Testis (tissue), 3 donors: ENCODE measurements around the gene RGS16. TPM values are rescaled to one million over a fixed set of nuclear protein-coding genes. Genes with fewer than 3 reads are reported as not detected.

Experiments
- DNase-seq: peaks from one replicate; pipeline ENCODE4 v3.0.0-alpha.2; 2019
- H3K27ac ChIP-seq, 2 donors: fragments of 200-600 bp; sonication (generic); one replicate each; pipeline ENCODE4 v1.5.1; 2019
- H3K27me3 ChIP-seq: fragments of 200-600 bp; sonication (generic); one replicate; pipeline ENCODE4 v1.5.1; 2019
- H3K36me3 ChIP-seq: fragments of 200-600 bp; sonication (generic); one replicate; pipeline ENCODE4 v1.5.1; 2017; ENCODE audit warnings: low read depth; ENCODE audit errors: missing control alignments
- H3K4me1 ChIP-seq: fragments of 200-600 bp; sonication (generic); one replicate; pipeline ENCODE4 v1.5.1; 2019
- H3K4me3 ChIP-seq, 2 donors: fragments of 200-600 bp; sonication (generic); one replicate each; pipeline ENCODE4 v1.5.1; 2017 to 2019
- H3K9me3 ChIP-seq: fragments of 200-600 bp; sonication (generic); one replicate; pipeline ENCODE4 v1.5.1; 2017
- POLR2A ChIP-seq: fragments of 450-650 bp; IDR thresholded peaks from one replicate; pipeline ENCODE4 v1.6.1; 2017; ENCODE audit warnings: antibody characterized with exemption, mild to moderate bottlenecking, moderate library complexity
- WGBS, 2 donors: methylation state at CpG; one replicate each; pipeline ENCODE4 v1.1.5; 2018; 5-methylcytosine and 5-hydroxymethylcytosine counted together
- intact Hi-C: fragments of 100-400 bp; cut with DNase I; formaldehyde crosslinking; loops from one replicate; pipeline ENCODE4 v1.15.1; 2023; ENCODE audit warnings: low total_unique reads
- polyA plus RNA-seq: library from polyadenylated mRNA; stranded (reverse); fragments of 350-450 nt; fragmentation: Illumina TruSeq; extraction: RNeasy Lipid Tissue Mini Kit (QIAGEN cat#74804); gene quantifications from one replicate; pipeline ENCODE4 v1.2.3, GENCODE V29; 2014; ENCODE audit warnings: low read depth, low replicate concordance; ENCODE audit not compliant: insufficient read depth
- total RNA-seq, 2 donors: library from RNA; depleted of rRNA; stranded (reverse); fragments of >200 nt; gene quantifications; one replicate each; pipeline ENCODE4 v1.2.3, GENCODE V29; 2016
- TF ChIP-seq, protein P1 (sequence below), 3 experiments: fragments of 450-650 bp in 2 of 3; fragments of 200-600 bp in 1 of 3; sonication (generic) in 1 of 3; IDR thresholded peaks; one replicate each; pipeline ENCODE4 v1.5.1; 2016 to 2019; ENCODE audit warnings: antibody characterized with exemption in 3 of 3, mild to moderate bottlenecking in 2 of 3, moderate library complexity in 1 of 3

The RGS16 gene
- total and polyA plus RNA-seq, 3 donors from 2014 or later = 0.93 to 3.2 (median 1.3) TPM

- H3K4me3 ChIP-seq = no peak overlapping the region
- no peak for DNase-seq
- WGBS, 2 donors = 82 to 84% methylated on average over 6 of the region's 6 CpGs
- H3K27ac ChIP-seq = no peak overlapping the region
- TF ChIP-seq, protein P1, sequence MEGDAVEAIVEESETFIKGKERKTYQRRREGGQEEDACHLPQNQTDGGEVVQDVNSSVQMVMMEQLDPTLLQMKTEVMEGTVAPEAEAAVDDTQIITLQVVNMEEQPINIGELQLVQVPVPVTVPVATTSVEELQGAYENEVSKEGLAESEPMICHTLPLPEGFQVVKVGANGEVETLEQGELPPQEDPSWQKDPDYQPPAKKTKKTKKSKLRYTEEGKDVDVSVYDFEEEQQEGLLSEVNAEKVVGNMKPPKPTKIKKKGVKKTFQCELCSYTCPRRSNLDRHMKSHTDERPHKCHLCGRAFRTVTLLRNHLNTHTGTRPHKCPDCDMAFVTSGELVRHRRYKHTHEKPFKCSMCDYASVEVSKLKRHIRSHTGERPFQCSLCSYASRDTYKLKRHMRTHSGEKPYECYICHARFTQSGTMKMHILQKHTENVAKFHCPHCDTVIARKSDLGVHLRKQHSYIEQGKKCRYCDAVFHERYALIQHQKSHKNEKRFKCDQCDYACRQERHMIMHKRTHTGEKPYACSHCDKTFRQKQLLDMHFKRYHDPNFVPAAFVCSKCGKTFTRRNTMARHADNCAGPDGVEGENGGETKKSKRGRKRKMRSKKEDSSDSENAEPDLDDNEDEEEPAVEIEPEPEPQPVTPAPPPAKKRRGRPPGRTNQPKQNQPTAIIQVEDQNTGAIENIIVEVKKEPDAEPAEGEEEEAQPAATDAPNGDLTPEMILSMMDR (IDR thresholded peaks at IDR 0.05) = no peak
- TF ChIP-seq POLR2A = no peak
- no peaks in the 10 kb centered on the region for H3K27me3 ChIP-seq
- H3K36me3 ChIP-seq = no peaks in the 10 kb centered on the region
- intact Hi-C loops = no loop called here
- H3K4me1 ChIP-seq = no peaks in the 10 kb centered on the region
- no peaks in the 10 kb centered on the region for H3K9me3 ChIP-seq
Measured at GRCh38 chr1:182650678-182651338, 46.6 kb upstream of the RGS16 start.

DNA sequence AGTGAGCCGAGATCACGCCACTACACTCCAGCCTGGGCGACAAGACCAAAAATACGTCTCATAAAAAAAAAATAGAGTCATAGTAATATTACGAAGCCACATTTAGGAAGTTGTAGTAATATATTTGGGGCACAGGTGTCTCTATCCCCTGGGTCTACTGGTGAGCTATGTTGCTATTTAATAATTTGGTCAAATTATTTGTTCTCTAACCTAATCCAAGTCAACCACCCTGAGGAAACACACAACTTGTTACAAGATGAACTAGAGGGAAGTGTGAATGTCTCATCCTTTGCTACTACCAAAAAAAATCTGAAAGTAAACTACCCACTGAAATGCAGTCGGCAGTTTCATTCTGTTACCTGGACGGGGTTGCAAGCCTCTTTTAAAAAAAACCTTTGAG lies 44.9 kb upstream of the RGS16 start:
- Histone ChIP-seq H3K4me3 (no peak overlapping the region), H3K27ac (no peak overlapping the region), H3K36me3 (no peaks in the 10 kb centered on the region), H3K27me3 (no peaks in the 10 kb centered on the region), H3K4me1 (no peaks in the 10 kb centered on the region), H3K9me3 (no peaks in the 10 kb centered on the region)
- no peak for DNase-seq
- TF ChIP-seq POLR2A = no peak
- TF ChIP-seq, protein P1 (IDR thresholded peaks at IDR 0.05) = no peak
- WGBS, 2 donors = 93 to 97% methylated on average over 7 of the region's 7 CpGs
- intact Hi-C loops = no loop called here

- H3K27ac ChIP-seq = no peak overlapping the region
- intact Hi-C loops = no loop called here
- 57 to 69% methylated on average over 2 of the region's 2 CpGs for WGBS, 2 donors
- H3K4me3 ChIP-seq = no peak overlapping the region
- H3K36me3 ChIP-seq = no peaks in the 10 kb centered on the region
- no peaks in the 10 kb centered on the region for H3K27me3 ChIP-seq
- no peak for TF ChIP-seq POLR2A
- TF ChIP-seq, protein P1 (IDR thresholded peaks at IDR 0.05) = no peak
- H3K4me1 ChIP-seq = no peaks in the 10 kb centered on the region
- H3K9me3 ChIP-seq = no peaks in the 10 kb centered on the region
- no peak for DNase-seq
Measured at GRCh38 chr1:182646739-182647138, 42.5 kb upstream of the RGS16 start.

DNA sequence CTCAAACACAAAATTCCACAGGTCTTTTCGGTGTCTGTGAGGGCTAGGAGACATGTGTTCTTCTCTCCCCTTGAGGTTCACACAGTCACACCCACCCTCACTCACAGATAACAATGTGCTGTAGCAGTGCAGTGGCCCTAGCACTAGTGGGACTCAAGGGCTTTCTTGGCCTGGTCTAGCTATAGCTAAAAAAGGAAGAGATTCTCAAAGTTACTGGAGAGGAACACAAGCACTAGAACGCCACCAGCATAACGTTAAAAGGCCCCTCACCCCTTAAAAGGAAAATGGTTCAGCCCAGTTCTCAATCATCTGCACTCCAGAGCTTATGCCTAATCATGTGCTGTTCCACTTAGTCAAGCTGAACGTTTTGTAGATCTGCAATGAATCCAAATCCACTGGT lies 40.7 kb upstream of the RGS16 start:
- no peak for DNase-seq

More for the DNA sequence above, 40.7 kb upstream of the RGS16 start:
- TF ChIP-seq POLR2A = no peak
- TF ChIP-seq, protein P1 (IDR thresholded peaks at IDR 0.05) = no peak
- no peaks in the 10 kb centered on the region for H3K27me3 ChIP-seq
- 80 to 92% methylated on average over 4 of the region's 4 CpGs for WGBS, 2 donors
- H3K36me3 ChIP-seq = no peaks in the 10 kb centered on the region
- H3K4me1 ChIP-seq = no peaks in the 10 kb centered on the region
- H3K9me3 ChIP-seq = no peaks in the 10 kb centered on the region
- intact Hi-C loops = no loop called here
- no peak overlapping the region for H3K27ac ChIP-seq
- H3K4me3 ChIP-seq = no peak overlapping the region
